ENCODE data around the gene HNMT.

DNA sequence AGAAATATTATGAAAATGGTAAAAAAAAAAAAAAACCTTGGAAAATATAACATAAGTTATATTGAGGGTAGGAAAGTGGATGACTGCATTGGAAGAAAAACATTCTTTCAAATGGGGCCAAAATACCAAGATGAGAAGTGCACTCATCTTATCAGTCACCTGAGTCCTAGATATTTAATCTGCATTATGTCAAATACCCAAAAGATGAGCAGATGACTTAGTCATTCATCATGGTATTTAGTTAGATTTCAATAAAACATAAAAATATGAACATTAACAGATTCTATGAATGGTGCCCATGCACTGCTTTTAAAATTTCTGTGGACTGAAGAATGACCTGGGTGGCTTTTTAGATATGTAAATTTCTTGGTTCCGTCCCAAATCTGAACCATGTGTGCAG lies 56.9 kb downstream of the HNMT start:
- TF ChIP-seq POLR2A (IDR thresholded peaks at IDR 0.05) = no peak
- TF ChIP-seq, protein P1, sequence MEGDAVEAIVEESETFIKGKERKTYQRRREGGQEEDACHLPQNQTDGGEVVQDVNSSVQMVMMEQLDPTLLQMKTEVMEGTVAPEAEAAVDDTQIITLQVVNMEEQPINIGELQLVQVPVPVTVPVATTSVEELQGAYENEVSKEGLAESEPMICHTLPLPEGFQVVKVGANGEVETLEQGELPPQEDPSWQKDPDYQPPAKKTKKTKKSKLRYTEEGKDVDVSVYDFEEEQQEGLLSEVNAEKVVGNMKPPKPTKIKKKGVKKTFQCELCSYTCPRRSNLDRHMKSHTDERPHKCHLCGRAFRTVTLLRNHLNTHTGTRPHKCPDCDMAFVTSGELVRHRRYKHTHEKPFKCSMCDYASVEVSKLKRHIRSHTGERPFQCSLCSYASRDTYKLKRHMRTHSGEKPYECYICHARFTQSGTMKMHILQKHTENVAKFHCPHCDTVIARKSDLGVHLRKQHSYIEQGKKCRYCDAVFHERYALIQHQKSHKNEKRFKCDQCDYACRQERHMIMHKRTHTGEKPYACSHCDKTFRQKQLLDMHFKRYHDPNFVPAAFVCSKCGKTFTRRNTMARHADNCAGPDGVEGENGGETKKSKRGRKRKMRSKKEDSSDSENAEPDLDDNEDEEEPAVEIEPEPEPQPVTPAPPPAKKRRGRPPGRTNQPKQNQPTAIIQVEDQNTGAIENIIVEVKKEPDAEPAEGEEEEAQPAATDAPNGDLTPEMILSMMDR (IDR thresholded peaks at IDR 0.05) = no peak

Data from heart left ventricle (tissue), 13 donors.